ENCODE results near the gene GFY.

The GFY gene

DNA sequence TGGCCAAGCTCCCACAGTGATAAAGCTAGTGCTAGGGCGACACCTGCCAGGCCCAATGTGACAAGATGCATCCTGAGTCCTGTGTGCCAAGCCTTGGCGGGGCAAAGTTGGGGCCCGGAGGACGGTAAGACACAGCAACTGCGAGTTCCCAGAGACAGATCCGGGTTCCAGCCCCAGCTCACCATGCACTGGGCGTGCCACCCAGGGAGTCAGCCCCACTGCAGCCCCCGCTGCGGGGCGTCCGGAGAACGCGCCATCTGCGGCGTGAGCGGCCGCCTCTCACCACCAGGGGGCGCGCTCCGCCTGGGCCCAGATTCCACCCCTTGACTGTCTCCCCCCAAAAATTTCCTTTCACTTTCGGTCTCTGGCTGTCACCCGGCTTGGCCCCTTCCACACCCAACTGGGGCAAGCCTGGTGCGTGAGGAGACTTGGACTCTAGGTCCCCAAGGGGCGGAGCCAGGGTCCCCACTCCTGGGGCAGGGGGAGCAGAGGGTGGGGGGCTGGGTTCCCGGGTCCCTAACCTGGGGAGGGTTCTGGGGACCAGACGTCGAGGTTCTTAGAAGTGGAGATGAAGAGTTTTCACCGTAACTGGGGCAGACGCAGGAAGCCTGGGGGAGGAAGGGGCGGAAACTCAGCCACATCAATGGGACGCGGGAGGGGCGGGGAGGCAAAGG is 48.8 kb downstream of the GFY start, which contains the start of gene FLT3LG:
Gene FLT3LG (plus strand): TSS at position 348 of the 674 bp plus-strand sequence. CDS start 425 bp downstream, outside the sequence.
- peak; percentile 29 for DNase-seq

DNA sequence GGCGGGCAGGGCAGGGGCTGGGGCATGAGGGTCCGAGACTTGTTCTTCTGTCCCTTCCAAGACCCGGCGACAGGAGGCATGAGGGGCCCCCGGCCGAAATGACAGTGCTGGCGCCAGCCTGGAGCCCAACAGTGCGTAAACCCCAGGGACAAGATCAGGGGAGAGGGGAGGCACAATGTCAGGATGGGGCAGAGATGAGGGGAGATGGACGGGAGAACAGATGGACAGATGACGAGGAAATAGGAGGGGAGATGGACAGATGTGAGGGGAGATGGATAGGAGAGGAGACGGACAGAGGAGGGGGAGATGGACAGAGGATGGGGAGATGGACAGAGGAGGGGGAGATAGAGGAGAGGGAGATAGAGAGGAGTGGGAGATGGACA is 49.3 kb downstream of the GFY start:
- no peak for DNase-seq

DNA sequence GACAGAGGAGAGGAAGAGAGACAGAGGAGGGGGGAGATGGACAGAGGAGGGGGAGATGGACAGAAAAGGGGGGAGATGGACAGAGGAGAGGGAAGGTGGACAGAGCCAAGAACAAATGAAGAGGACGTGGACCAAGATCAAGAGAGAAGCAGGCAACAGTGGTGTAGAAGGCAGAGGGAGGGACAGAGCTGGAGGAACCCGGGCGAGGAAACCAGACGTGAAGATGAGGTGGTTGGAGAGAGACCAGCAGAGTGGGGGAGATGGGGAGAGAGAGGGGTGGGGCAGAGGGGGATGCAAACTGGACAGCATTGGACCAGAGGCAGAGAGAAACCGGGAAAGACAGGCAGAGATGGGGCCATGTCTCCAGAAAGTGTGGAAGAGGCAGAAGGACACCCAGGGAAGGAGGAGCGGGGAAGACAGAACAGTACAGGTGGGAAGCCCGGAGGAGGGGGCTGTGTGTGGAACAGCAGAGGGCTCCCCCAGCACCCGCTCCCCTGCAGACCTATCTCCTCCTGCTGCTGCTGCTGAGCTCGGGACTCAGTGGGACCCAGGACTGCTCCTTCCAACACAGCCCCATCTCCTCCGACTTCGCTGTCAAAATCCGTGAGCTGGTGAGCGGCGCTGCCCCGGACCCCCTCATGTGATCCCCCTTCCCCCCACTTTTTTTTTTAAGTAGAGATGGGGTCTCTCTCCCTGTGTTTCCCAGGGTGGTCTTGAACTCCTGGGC is 50.2 kb downstream of the GFY start:
- no peak for DNase-seq

DNA sequence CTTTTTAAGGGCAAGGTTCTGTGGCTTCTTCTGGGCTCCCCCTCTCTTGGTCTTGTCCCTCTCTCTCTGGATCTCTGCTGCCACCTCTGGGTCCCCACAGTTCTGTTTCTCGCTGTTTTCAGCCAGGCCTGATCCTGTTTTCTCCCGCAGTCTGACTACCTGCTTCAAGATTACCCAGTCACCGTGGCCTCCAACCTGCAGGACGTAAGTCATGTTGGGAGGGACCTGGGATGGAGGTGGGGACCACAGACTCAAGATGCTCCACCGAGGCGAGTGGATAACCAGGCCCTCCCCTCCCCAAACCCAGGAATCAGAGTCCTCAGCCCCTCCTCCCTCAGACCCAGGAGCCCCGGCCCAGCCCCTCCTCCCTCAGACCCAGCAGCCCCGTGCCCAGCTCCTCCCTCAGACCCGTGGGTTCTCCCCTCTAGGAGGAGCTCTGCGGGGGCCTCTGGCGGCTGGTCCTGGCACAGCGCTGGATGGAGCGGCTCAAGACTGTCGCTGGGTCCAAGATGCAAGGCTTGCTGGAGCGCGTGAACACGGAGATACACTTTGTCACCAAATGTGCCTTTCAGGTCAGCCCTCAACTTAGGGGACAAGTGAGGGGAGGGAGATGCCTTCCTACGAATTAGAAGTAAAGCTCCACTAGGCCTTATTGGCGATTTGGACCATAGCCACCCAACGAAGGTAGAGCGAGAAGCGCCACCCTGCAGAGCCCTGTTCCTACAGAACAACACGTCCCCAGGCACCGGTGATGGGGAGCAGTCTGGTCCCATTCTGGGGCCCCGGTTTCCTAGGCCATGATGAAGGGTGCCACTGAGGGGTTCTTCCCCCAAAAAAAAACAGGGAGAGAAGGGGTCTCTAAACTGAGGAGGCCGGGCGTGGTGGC is 51.0 kb downstream of the GFY start:
- peak; percentile 68 for DNase-seq
